Prostate gland (tissue), 2 donors: ENCODE results near the gene TSFM.

Experiments used
- CTCF ChIP-seq, 4 experiments: fragments of 200-600 bp in 2 of 4; fragments of 450-650 bp in 2 of 4; sonication (generic) in 2 of 4; IDR thresholded peaks; 1 replicate in 3 of 4; 2 replicates in 1 of 4; pipeline ENCODE4 v1.5.1; 2016 to 2019; ENCODE audit warnings: antibody characterized with exemption in 4 of 4, mild to moderate bottlenecking in 2 of 4, moderate library complexity in 2 of 4
- POLR2A ChIP-seq: fragments of 450-650 bp; IDR thresholded peaks from one replicate; pipeline ENCODE4 v1.6.1; 2016; ENCODE audit warnings: antibody characterized with exemption, mild to moderate bottlenecking
- POLR2AphosphoS5 ChIP-seq: sonication (generic); formaldehyde crosslinking; IDR thresholded peaks from one replicate; pipeline ENCODE4 v1.6.1; 2017; ENCODE audit warnings: antibody characterized with exemption

- TF ChIP-seq POLR2A: peak; percentile 64
- peak in 2 of 4 experiments; percentile 36 to 41 for TF ChIP-seq CTCF (IDR thresholded peaks at IDR 0.05)
- TF ChIP-seq POLR2AphosphoS5: peak; percentile 97
These were observed 37.7 kb upstream of the TSFM start, which contains the start of gene TSPAN31 for GRCh38 chr12:57744777-57745484.
